Activated T-cell treated with anti-CD3 and anti-CD28 coated beads for 48 hours (primary cell): ENCODE results near the gene TBC1D22A.

Source experiments
- DNase-seq: peaks from one replicate; pipeline ENCODE4 v3.0.0-alpha.2; 2020; ENCODE audit warnings: low read depth

The TBC1D22A gene

DNA sequence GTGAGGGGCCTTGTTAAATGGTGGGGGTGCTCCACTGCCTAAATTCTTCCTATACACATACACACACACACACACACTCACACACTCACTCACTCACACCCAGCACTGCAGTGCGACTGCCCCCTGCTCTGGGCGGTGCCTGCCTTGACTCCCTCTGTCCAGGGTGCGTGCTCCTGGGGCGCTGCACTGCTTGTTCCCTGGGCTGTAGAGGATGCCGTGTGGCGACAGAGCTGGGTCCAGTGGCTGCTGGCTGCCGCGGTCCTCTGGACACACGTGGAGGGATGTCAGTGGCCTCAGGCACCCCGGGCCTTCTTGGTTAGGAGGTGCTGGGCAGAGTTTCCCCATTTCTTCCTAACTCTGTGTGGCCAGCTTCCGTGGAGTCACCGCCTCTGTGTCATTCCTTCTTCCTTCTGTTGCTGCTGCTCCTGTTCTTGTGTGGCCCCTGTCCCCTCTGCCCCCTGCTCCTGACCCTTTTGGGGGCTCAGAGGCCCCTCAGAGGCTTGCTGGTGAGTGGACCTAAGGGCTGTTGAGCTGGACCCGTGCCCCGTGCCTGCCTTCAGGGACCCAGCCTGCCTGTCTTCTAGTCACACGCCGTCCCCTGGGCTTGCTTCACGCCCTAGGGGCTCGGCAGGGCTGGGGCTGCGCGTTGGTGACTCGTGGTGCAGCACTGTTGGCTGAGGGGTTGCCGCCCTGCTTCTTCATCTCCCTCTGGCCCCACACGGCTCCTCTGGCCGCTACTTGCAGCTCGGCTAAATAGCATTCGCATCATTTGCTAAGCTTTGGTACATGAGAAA lies 147.0 kb downstream of the TBC1D22A start:
- no peak for DNase-seq

DNA sequence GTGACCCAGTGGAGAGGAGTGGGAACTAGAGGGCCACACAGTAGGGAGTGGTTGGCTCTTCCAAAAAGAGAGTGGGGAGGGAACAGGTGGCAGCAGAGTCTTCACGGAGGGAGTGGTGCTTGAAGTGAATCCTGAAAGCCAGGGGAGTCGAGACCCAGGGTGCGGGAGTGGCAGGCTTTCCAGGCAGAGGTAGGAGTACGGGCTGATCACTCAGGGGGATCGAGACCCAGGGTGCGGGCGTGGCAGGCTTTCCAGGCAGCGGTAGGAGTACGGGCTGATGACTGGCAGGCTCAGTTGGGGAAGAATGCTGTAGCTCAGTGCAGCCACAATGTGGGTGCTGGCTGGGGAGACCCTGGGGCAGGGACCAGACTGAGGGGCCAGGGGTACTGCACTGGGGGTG lies 148.2 kb downstream of the TBC1D22A start:
- DNase-seq = no peak

DNA sequence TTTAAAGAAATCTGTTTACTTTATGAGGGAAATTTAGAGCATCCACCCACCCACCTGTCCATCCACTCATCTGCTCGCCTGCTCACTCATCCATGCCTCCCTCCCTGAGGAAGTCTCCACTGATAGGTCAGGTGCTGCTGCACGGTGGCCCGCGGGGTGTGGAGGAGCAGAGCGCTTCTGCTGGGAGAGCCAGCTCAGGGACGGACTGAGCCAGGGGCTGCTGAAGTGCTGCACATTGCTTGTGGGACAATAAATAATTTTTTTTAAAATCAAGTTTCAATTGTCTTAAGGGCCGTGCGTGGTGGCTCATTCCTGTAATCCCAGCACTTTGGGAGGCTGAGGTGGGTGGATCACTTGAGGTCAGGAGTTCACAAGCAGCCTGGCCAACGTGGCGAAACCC lies 148.9 kb downstream of the TBC1D22A start:
- no peak for DNase-seq

DNA sequence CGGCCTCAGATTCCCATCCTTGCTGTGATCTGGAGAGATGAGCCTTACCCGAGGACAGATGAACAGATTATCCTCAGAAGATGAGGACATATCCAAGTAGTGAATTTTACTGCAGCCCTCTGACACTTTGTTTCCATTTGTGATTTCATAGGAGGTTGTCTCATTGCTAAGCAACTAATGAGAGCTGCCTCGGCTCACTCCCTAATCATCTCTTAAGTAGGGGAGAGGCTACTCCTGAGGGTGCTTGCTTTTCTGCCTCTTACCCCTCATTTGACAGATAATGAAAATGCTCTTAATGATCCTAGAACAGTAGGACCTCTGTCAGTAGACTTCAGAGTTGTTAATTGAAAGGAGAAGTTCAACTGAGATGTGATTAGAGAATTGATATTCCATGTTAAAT lies 150.9 kb downstream of the TBC1D22A start:
- DNase-seq = no peak

DNA sequence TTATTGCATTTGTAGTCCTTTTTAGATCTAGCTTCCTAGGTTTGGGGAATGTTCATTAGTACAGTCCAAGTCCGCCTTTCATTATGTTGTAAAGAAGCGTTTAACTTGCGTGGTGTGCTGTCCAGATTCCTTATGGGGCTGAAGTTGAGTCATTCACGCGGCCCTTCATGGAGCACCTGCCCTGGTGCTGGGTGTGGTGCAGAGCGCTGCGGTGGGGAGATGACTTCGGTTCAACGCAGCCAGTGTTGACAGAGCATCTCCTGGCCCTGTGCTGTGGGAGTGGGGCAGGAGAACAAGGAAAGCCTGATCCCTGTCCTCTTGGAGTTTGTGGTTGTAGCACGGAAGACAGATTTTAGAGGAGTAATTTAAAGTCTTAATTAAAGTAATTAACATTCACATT lies 152.0 kb downstream of the TBC1D22A start:
- DNase-seq = no peak

DNA sequence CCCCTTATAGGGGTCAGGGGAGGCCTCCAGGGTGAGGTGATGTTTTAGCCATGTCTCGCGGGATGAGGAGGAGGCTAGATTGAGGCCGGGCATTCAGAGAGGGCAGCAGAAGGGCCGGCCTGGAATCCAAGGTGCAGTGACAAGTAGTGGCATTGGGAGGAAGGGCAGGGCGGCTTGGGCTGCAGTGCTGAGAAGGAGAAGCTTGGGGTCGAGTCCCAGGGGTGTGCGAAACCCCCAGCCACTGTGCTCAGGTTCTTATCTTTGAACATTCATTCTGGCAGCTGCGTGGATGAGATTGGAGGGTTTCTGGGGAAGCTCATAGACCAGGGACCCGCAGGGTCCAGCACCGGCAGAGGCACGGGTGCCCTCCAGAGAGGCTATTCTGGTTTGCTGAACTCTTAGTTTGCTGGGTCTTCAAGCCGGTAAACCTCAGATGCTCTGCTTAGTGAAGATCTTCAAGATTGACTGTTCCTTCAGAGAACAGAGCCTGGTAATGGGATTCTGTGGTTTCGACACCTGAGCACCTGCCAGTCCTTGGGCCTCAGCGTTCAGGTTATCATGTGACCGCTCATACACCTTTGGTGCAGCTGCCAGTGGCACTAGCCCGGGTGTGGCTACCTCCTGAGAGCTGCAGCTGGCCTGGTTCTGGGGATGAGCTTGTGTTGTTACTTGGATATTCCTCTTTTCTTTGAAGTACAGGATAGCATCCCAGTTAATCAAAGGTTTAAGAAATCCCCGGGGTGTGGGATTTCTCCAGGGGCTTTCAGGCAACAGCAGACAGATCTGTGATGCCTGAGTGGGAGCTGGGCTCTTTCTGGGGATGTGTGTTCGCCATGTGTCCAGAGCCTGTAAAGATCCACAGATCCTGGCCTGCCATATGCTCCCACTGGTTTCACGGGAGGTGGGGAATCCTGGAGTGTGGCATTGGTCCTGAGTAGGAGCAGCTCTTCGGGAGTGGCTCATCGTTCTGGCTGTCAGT lies 152.8 kb downstream of the TBC1D22A start:
- DNase-seq = no peak

DNA sequence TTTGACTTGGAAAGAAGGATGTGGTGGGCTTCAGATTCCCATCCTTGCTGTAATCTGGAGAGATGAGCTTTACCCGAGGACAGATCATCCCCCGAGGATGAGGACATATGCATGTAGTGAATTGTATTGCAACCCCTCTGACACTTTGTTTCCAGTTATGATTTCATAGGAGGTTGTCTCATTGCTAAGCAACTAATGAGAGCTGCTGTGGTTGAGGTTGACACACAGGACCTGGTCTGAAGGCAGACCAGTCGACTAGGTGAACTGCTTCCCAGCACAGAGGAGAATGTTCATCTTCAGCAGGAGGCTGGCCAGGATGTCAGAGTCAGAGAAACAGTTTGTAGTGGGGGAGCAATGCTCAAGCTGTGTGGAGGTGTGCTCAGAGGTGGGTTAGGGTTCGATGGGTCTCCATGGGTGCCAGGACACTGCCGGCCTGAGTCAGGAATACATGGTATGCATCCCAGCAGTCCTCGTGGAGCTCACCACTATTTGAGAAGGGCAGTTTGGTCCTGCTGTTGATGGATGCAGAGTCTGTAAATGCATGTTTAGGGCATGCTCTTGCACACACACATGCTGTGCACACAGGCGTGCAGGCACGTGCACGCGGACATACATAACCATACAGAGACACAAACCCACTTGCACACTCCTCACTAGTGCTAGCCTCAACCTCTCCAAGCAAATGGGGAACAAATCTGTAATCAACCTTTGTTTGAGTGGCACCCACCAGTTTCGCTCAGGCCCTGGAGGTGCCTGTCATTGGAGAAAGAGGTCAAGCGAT lies 153.7 kb downstream of the TBC1D22A start:
- DNase-seq = no peak

DNA sequence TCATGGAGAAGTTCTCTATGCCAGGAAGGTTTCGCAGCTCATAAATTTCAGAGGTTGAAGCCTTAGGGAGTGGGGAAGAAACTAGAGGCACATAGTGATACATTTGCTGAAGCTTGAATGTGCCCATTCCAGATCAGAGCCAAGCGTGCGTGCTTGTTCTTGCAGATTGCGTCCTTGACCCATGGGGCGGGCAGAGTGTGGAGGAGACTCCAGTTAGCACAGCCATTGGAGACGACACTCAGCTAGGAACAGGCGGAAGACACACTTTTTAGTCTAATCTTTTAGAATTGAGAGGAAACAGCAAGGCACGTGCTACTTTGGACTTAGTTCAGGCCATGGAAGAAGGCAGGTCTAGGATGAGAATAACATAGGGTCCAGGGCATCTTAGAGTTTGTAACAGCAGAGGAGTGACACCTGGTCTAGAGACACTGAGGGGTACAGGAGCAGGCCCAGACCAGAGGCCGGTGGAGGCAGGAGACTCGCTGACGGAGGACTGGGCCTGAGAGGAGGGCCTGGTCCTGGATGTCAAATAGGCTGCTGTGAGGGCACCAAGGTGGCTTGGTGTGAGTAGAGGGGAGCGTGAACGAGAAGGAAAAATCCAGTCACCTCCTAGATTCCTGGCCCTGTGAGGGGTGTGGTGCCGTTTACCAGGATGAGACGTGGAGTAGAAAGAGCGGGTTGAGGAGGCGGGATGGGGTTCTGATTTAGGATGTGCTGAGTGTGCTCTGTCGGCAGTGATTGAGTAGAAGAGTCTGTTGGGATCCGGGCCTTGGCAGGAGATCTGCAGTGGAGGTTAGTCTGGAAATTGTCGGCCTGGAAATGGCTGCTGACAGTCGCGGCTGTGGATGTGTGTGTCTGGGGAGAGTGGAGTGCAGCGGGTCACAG lies 154.7 kb downstream of the TBC1D22A start:
- no peak for DNase-seq

DNA sequence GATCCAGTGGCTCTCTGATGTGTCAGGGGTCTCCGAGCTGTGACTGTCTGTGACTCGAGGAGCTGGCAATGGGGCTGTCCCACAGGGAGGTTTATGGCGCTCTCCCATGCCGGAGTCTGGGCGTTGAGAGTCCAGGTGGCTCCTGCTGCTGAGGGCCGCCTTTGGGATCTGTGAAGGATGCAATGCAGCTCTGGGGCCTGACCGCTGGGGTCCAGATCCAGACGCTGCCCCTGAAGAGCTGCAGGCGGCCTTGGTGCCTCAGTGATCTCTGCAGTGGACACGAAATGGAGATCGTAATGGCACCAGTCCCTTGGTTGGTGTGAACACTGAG lies 155.3 kb downstream of the TBC1D22A start:
- no peak for DNase-seq

DNA sequence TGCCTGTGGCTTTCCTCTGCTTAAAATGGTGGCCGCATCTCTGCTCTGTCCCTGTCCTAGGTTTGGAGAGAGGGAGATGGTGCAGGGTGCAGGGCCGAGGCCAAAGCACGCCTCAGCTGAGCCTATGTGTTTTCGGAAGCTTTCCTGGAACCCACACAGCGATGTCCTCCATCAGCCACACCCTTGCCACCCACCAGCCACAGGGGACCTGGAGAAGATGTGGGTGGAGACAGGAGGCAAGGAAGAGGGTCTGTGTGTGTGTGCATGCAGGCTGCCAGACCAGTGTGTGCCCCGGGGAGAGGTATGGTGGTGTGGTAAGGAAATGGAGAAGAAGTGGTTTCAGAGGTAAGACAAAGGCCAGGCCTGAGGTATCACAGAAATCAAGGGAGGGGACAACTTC lies 155.7 kb downstream of the TBC1D22A start:
- DNase-seq = no peak

DNA sequence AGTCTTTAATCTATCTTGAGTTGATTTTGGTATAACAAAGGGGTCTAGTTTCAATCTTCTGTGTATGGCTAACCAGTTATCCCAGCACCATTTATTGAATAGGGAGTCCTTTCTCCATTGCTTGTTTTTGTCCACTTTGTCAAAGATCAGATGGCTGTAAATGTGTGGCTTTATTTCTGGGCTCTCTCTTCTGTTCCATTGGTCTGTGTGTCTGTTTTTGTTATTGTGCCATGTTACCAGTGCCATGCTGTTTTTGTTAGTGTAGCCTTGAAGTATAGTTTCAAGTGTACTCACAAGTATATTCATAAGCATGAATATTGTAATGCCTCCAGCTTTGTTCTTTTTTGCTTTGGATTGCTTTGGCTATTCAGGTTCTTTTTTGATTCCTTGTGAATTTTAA lies 159.6 kb downstream of the TBC1D22A start:
- no peak for DNase-seq

DNA sequence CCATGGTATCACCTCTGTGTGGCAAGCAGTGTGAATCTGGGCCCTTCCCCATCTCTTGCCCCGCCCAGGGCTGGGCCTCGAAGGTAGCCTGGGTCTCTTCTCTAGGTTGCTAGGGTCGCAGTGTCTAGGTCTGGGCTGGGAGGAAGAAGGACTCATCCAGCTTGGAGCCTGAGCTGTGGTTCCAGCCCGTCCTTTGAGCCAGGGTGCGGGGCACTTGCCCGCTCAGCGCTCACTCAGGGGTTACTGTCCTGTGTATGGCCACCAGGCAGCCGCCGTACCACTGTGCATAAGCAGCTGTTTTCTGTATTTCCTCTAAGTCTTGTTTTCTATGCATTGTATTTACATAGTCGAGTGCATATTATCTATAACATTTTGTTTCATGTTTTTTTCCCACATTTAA lies 160.9 kb downstream of the TBC1D22A start:
- no peak for DNase-seq

DNA sequence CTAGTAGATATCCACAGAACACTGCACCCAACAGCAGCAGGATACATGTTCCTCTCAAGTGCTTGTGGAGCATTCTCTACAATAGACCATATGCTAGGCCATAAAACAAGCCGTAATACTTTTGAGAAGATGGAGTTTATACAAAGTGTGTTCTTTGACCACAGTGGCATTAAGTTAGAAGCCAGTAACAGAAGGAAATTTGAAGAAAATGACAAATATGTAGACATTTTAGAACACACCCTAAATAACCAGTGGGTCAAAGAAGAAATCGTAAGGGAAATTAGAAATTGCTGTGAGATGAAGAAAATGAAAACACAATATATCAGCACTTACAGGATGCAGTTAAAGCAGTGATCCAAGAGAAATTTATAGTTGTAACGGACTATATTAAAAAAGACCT lies 163.4 kb downstream of the TBC1D22A start:
- no peak for DNase-seq

DNA sequence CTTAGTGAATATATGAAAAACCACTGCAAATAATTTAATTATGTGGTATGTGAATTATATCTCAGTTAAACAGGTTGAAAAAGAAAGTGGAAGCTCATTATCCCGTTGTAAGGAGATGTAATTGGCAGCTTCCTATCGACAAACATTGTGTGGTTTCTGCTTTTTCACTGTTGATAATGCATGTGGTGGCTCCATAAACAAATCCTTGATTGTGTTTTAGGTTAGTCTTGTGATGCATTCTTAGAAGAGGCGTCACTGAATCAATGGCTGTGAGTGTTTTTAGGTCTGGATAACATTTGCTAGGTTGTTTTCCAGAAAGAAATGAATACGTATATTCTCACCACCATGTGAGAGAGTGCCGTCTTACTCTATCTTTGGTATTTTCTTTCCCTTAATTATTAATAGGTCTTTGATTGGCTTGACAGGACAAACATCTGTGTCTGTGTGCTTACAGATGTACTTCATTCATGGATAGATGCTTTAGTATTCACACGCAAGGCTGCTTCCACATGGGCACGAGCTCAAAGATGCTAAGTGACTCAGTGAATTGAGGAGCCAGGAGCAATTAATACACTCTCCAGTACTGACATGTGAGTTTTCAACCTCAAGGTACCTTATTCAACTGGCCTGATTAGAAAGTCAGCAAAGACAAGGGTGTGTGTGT lies 166.7 kb downstream of the TBC1D22A start:
- DNase-seq = no peak

DNA sequence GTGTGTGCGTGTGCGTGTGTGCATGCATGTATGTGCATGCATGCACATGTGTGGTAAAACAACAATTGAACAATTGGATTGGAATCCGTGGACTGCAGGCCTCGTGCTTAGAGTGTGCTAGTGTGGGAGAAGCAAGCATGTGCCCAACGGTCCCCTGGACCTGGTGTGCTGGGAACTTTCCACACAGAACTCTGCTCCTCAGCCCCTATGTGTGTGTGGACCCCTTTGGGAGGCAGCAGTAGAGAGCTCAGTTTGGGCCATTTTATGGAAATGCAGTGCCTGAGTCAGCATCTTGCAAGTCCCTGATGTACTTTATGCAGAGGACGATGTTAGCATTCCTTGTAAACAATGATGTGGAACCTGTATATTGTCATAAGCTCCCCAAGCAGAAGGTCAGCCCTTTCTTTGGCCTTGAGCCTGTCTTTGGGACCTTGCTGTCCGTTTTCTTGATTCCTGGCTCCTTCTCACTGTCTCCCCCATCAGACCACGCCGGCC lies 167.3 kb downstream of the TBC1D22A start:
- DNase-seq = no peak

DNA sequence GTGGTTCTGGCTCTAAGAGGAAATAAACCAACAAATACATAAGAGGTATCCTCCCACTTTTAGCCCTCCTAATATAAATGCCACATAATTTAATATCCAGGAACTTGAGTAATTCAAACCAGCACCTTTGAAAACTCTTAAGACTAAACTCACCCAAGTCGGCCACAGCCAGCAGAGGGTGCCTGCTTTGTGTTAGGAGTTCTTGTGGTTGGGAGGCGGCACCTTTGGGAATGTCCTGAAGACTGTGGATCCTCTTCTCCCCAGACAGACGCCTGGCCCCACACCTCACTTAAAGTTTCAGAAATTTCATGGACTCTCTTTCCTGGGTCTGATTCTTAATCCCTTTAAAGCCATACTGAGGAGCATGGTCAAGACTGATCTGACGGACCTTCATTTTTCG lies 169.0 kb downstream of the TBC1D22A start:
- no peak for DNase-seq

DNA sequence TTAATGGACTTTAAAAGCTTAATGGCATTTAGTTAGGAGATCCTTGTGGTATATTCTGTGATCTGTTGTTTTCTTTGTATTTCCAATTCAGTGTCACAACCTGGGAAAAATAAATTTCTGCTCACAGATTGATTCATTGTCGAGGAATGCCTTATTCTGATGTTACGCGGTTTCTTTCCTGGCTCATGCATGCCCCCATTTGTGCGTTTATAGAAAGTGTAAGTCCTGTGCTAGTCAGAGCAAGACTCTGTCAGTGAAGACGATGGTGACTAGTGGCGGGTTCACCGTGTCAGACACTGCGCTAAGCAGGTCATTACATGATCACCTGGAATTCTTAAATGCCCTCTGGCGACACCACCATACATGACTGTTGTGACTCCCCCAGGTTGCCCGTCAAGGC lies 169.4 kb downstream of the TBC1D22A start:
- DNase-seq = no peak

DNA sequence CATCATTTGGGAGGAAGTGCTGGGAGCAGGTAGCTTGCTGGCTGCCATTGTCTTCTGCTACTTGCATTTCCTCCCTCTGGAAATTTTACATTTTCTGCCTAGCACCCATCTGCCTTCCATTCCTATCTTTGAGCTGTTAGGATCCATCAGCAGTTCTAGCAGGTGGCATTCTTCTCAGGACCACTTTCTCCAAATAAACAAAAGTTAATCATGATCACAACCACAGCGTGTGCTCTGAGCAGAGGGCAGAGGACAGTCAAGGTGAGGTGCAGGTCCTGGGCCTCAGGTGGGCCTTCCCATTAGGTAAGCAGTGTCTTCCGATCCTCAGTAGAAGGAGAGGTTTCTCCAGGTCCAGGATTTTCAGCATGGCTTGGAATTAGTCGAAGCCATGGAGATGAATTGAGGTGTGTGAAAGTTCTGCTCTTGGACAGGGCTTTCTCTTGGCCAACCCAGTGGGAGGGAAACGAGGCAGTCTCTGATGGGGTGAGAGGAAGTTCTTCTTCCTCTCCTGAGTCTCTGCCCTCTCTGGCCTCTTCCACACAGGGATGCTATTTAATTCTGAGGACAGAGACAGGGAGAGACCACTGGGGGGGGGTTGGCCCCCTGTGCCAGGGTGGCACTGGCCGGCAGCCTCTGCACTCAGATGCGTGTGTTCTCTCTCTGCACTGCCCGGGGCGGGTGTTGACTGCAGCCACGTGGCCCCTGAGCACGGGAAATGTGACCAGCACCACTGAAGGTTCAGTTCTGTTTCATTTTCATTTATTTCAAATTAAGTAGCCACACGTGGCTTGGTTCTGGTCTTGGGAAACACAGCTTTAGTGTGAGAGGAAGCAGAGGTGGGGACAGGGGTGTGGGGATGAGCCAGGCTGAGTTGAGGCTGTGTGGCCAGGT lies 170.8 kb downstream of the TBC1D22A start:
- DNase-seq = no peak

DNA sequence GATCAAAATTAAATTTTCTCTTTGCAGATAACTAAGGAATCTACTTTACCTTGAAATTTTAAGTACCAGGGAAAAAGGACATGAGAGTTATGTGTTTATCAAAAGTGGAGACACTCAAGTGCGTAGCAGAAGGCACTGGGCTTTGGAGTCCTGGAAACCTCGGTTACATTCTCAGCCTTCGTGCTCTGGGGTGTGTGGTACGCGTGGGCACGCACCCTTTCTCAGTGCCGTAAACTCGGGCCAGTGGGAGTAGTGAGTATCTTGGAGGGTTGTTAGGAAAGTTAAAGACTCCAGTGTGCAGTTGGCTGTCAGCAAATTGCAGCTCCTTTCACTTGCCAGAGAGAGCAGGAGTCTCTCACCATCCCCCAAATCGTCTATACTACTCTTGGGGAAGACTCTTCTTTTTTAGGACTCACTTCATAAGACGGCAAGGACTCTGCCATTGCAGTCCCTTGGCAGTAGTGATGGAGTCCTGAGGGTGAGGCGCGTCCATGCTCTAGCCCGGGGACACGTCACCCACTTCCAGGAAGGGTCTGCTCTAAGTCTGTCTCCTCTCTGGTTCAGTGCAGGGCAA lies 171.8 kb downstream of the TBC1D22A start:
- DNase-seq = no peak
